GM19468 (cell line): ENCODE data around the gene ITGBL1.

Source experiments
- ATAC-seq: cut with Tn5 transposase; IDR thresholded peaks from one replicate; pipeline ENCODE4 v1.9.1; 2021; ENCODE audit warnings: mild to moderate bottlenecking, moderate library complexity, moderate number of reproducible peaks; ENCODE audit not compliant: unreplicated experiment; ENCODE audit errors: extremely low read depth

Gene ITGBL1

DNA sequence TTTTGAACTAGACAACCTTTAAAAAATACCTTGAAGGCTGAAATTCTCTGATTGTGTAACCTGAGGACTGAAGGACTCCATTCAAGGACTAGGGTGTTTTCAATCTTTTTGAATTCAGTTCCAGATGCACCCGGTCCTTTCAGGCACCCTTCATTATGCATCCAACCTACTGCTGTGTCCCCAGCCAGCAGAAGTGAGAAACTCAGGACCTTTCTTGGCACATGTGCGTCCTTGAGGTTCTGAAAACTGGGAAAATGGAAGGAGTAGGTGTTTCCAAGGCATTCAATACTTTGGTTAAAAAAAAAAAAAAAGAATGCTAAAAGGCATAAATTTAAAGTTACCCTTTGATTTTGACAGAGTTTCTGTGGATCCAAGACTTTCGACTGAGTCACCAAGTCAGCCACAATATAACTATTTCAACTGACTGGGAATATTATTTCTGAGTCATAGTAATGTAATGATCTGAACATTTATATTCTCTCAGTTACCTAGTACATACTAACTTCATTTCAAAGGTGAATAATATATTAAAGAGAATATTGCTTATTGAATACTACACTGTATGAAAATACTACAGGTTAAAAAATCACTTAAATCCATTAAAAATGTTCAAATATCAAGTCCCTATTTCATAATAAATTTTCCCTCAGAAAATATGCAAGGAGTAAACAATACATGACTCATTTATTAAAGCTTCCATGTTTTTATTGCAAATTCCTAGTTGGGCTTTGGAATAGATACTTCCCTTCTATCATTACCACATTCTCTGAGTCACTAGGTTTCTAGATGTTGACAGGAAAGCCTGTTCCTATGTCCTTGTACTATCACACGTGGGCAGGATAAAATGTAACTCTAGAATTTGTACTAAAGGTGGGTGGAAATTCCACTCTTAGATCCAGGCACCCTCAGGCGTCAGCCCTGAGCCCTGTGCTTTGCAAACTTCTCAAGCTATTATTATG is 2.4 kb upstream of the ITGBL1 start:
- no peak for ATAC-seq

DNA sequence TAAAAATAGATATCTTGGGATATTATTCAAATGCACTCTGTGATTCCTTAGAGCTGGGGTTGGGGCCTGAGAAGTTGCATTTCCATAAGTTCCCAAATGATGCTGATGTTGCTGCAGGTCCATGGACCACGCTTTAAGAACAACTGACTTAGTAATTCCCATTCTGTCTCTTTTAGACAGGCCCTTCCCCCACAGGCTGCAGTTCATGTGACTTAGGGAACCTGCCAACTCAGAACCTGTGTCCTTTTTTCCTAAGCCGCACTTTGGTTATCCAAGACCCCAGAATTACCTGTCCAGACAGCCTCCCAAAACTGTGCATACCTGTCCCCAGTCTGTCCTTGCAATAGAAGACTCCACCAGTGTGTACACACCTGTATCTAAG is 1.7 kb upstream of the ITGBL1 start:
- ATAC-seq, result no peak

DNA sequence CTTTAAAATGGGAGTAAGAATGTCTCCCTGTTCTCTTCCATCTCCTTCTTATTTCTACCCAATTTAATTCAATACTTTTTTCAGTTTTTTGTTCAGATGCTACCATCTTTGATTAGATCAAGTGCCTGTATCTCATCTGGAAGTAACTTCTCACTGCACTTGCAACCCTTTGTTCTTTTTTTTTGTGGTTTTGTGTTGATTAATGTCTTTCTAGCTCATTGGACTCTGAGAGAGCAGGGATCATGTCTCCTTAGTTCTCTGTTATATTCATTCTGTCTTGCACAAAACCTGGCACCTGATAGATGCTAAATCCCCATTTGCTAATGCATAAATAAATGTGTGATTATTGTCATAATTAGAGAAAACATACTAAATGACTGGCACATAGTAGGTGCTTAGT is 834 bp upstream of the ITGBL1 start:
- ATAC-seq, result no peak

DNA sequence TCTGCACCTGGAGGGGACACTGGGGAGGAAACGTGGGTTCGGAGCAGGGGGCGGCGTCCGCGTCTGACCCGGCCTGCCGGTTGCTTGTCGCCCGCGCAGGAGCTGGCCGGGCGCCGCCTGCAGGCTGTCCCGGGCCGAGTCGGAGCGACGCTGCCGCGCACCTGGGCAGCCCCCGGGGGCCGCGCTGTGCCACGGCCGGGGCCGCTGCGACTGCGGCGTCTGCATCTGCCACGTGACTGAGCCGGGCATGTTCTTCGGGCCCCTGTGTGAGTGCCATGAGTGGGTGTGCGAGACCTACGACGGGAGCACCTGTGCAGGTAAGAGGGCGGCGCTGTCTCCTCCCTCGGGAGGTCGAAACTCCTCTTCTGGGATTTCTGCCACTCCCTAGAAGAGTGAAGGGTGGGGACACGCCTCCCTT is 1.3 kb downstream of the ITGBL1 start:
- no peak for ATAC-seq

DNA sequence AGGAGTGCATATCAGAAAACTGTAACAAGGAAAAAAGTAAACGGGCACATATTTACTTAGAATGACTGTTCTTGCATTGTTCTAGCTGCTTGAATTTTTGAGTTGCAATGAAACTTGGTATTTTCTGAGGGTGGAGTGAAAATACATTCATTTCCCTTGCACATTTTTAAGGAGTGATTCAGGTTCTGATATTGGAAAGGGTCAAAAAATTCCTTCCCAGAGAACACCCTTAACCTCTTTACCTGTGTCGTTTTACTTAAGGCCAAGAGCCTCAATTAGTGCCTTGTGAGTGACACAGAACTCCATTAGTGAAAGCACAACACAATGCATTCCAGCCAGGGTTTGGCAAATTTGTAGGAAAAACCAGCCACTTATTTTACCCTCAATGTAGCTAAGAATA is 2.3 kb downstream of the ITGBL1 start:
- no peak for ATAC-seq

DNA sequence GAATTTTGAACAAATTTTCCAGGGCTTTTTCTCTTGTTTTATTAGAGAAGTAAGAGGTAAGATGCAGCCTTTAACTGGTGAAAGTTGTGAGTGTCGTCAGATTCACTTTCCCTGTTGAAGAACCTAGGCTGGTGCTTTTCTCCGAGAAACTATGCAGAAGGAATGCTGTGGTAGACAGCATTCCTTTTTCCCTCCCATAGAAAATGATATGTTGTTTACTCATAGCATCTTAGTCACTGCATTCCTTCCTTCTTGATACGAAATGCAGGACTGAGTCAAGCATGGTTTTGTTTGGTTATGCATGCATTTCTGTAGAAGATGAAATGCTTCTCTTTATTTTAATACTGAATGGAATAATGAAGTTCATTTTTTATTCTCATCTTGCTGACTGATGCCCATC is 3.4 kb downstream of the ITGBL1 start:
- ATAC-seq, result no peak

DNA sequence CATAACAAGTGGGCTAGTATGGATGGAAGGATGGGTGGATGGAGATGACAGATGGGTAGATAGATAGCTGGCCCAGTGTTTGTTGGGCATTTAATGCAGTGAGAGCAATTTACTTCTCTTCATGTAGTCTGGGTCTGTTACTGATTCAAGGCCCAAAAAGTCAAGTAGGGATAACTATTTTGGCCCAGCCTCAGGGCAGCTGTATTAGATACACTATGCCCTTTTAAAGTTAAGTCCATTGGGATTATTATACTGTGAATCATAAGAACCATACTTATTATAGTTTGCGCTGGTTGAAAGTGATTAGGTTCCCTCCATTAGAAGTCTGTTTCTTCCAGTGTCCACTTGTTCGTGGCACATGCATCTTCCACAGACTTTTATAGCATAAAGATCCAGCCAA is 4.7 kb downstream of the ITGBL1 start:
- no peak for ATAC-seq

DNA sequence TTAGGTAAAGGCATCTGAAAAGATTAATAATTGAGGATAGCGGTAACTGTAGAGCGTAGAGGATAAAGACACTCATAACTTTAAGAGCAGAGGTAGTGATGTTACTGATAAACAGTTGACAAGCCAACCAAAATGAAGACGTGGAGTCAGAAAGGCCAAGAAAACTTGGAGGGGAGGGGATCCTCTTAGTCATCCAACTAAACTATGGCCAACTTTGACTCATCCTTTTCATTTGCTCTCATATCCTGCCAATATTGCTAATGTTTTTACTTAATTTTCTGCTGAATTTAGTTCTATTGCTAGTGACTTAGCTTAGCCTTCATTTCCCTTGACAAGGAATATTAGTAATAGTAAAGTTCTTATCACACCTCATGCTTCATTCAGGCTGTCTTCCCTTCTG is 13.4 kb downstream of the ITGBL1 start:
- ATAC-seq, result no peak

DNA sequence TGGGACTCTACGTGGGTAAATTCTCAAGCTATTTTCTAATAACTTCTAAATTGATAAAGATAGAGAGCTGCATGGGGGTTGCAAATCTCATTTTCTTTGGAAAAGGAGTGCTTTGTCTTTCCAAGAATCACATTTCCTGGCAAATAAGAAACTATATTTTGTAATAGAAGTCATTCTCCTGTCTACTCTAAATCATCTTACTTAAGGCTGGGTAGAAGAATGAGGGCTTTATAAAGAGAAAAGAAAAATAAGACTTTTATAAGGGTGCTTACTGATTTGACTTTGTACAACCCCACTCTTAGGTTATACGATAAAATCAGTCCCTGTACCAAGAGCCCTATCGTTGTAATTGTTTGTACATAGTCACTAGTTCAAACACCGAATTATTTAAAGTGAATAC is 14.9 kb downstream of the ITGBL1 start:
- no peak for ATAC-seq

DNA sequence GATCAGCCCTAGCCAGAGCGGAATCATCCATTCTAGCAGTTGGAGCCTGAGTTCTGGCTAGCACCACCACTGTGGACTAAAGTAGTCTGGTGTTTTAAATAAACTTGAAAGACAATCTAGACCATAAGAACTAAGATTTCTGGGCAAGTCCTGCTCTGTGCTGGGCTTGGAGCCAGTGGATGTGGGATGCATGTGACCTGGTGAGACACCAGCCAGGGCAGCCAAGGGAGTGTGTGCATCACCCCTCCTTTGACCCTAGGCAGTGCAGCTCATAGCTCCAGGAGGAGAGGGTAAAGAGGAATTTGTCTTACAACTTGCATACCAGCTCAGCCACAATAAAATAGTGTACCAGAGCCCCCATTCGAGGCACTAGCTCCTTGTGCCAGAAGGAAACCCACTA is 21.0 kb downstream of the ITGBL1 start:
- ATAC-seq, result no peak

DNA sequence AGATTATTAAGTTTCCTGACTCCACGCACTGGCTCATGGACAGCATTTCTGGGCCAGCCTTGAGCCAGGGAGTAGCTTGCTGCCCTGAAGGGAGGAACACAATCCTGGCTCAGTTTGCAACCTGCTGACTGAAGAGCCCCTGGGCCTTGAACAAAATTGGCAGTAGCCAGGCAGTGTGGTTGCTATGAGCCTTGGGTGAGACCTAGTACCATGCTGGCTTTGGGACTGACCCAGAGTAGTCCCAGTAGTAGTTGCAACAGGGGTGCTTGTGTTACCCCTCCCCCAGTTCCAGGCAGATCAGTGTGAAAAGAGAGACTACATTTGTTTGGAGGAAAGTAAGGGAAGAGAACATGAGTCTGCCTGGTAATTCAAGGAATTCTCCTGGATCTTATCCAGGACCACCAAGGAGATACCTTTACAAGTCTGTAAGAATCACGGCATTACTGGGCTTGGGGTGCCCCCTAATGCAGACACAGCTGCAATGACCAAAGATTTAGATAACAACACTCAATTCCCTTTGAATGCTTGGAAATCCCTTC is 22.0 kb downstream of the ITGBL1 start:
- no peak for ATAC-seq

DNA sequence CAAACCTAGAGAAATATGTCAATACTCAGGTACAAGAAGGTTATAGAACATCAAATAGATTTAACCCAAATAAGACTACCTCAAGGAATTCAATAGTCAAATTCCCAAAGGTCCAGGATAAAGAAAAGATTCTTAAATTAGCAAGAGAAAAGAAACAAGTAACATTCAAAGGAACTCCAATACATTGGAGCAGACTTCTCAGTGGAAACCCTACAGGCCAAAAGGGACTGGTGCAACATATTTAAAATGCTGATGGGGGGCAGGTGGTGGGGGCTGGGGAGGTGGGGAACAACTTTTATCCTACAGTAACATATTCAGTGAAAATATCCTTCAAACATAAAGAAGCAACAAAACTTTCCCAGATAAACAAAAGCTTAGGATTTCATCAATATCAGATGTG is 23.1 kb downstream of the ITGBL1 start:
- no peak for ATAC-seq

DNA sequence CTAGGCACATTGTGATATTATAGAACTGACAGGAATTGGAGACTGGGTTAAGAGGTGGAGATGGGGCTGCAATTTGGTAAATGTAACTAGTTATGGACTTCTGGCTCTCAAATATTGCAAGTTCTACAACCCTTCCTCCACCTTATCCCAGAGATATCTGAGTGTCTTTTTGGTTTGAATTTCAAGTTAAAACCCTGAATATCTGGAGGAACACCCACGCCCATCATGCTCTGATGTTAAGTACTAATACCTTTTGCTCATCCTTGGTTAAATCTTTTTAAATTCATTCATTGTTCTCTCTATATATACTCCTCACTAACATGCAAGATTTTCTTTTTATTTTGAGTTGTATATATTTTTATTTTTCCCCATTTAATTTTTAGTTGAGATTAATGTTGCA is 28.9 kb downstream of the ITGBL1 start:
- ATAC-seq, result no peak

DNA sequence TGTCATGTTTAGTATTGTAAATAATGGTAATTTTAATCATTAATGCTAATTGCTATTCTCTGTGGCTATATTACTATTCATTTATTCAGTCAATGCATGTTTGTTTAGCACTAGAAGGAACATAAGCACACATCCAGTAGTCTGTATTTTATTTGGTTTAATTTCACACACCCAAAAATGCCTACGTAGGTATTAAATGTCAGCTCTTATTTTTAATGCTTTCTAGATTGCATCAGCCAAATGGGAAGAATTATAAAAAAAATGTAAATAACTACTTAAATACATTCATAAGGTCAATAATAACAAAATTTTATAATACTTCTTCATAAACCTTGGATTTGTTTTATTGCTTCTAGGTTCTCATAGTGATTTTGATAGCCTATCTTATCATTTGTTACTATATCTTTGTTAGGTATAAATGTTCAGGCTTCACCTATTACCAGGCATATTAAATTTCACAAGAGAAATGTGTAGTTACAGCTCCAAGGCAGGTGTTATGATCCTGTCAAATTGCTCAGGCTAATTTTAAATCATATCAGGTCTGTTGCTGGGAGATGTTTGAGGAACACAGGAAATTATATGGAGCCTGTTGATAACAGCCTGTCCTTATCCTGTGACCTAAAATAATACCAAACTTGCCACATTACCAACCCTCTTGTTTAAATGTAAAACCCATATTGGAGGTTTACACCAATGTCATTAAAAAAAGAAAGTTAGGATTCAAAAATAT is 34.4 kb downstream of the ITGBL1 start:
- no peak for ATAC-seq

DNA sequence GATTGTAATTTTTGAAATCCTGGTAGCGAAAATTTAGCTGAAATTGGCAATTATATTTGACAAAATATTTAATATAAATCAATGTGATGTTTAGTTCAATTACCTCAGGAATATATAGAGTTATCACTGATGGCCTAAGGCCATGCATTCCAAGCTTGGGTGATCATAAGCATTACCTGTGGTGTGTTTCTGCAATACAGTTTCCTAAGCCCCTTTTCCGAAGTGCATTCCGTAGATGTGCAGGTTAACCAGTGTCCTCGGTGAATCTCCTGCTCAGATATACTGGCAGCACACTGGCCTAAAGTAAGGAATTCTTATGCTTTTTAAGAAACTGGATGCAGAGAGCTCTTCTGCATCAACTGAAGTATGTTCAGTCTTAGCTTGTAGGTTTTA is 35.0 kb downstream of the ITGBL1 start:
- no peak for ATAC-seq

DNA sequence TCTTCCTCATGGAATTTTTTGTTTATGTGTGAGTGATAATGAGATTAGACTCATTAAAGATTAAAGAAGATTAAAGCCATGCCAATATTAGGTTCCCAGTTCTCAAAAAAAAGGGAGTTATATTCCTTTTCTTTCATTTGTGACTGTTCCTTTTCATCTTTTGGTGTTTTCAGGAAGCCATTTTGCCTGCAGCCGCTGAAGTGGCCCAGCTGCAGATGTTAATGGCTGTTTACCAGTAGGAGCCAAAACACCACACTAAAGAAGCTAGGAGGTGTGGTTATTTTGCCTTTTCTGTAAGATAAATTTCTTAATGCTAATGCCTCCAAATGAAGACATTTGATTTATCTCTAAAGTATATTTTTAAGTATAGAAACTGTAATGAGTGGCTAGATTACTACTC is 36.3 kb downstream of the ITGBL1 start:
- no peak for ATAC-seq

DNA sequence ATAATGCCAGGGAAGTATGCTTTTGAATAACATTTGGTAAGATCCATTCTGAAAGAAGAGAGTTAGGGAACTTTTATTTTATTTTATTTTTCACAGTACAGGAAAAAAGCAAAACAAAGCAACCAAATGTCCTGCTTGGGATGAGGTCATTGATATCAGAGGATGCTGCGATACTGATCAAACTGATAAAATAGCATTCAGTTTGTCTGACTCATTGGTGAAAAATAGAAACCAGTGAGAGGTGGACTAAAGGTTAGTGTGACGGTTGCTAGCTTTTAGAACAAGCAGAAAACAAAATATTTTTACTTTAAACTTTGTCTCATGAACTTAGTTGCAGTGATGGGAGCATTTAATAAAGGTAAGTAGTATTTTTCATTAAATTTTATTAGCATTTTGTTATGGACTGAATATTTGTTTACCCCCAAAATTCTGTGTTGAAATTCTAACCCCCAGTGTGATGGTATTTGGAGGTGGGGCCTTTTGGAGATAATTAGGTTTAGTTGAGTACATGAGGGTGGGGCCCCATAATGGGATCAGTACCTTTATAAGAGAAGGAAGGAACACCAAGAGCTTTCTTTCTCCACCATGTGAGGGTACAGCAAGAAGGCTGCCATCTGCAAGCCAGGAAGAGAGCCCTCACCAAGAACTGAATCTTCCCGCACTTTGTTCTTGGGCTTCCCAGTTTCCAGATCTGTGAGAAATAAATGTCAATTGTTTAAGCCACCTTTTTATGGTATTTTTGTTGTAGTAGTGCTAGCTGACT is 37.3 kb downstream of the ITGBL1 start:
- ATAC-seq, result no peak

DNA sequence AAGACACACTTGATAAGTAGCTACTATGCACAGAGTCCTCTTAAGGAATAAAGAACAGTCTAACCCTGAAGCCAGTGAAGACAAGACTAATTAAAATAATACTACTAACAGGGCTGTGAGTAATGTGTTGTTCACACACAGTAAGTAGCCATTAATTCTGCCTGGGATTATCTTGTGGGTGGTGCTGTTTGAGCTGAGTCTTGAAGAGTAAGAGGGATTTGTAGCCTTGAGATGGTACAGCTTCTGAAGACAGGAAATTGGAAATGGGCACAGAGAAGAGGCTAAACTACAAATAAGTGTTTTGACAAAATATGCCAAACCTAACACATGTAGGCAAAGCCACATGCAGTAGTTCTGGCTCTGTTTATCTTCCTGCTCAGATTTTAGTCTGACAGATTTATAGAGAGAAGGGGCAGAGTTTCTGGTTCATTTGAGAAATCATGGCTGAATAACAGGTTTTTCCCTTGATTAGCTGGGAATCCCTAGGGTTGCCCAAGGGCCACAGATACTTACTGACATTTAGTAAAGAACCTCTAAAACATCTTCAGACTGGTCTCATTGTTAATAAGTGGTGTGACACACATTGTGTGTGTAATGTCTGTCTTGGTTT is 38.0 kb downstream of the ITGBL1 start:
- no peak for ATAC-seq

DNA sequence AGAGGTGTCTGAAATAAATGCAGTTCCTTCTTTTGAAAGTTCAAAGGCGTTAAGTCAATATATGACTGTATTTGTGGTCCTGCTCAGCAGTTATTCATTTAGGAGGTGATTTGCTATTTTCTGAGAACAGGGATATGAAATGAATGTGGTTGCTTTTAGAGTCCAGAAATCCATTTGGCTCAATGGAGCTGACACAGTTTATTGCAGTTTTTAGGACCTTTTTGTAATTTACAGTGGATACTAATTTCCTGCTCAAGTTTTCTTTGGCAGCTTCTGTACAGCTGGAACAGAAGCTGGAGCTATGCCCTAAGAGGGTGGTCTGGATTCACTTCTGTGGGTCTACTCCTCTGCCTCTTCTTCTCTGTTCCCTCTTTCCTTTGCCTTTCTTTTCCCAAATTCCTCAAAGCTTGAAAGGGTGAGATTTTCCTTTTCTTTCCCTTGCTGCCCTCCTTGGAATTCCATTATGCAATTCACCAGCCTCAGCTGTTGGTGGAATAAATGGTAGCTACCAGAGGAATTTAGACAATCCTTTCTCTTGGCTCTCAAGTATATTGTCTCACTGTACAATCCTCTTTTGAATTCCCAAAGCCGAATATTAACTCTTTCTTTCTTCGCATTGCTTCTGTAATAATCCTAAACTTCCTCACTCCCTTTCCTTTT is 39.9 kb downstream of the ITGBL1 start:
- ATAC-seq, result no peak

DNA sequence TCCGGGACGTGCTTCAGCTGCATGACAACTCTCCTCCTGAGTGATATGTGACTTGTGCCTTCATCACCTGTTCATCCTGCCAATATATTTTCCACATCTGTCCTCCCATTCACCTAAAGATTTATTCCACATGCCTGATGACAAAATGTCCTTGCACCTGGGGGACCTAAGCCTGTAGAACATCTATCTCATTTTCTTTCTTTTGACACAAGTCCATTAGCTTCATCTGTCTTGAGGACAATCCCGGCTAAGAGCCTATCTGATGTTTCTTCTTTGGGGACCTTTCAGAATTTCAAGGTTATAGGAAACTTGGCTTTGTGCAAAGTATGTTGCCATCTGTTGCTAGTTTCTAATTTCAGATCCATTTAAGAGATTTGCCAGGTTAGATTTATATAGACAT is 41.1 kb downstream of the ITGBL1 start:
- ATAC-seq, result no peak
